HUES64 (cell line): ENCODE measurements around the gene TNFRSF8.
"Not testable (repeated sequence)": the region's sequence is repeated elsewhere in the genome, so short reads cannot be mapped to it uniquely, and the experiment has no call there.

ENCODE experiments used
- H3K27ac ChIP-seq: 2 replicates; pipeline ENCODE4 v1.7.0; 2013; ENCODE audit warnings: low read depth, low read length, inconsistent platforms
- H3K27me3 ChIP-seq: 2 replicates; pipeline ENCODE4 v1.6.1; 2013; ENCODE audit warnings: mild to moderate bottlenecking, low read length; ENCODE audit not compliant: insufficient read depth
- H3K36me3 ChIP-seq: 2 replicates; pipeline ENCODE4 v1.6.1; 2013; ENCODE audit warnings: mild to moderate bottlenecking, low read length; ENCODE audit not compliant: insufficient read depth
- H3K4me1 ChIP-seq: 2 replicates; pipeline ENCODE4 v1.6.1; 2013; ENCODE audit warnings: mild to moderate bottlenecking, low read length, moderate library complexity; ENCODE audit not compliant: insufficient read depth
- H3K4me3 ChIP-seq: 2 replicates; pipeline ENCODE4 v1.5.1; 2013; ENCODE audit warnings: mild to moderate bottlenecking, low read length, moderate library complexity
- H3K9ac ChIP-seq: 2 replicates; pipeline ENCODE4 v1.6.1; 2013; ENCODE audit warnings: mild to moderate bottlenecking, low read depth, low read length
- H3K9me3 ChIP-seq: 2 replicates; pipeline ENCODE4 v1.6.1; 2013; ENCODE audit warnings: low read depth, low read length; ENCODE audit not compliant: insufficient read depth
- WGBS: fragments of 150-250, 120-280 bp; methylation state at CpG from one replicate; pipeline ENCODE4 v1.1.7; 2013; ENCODE audit warnings: missing lambda C conversion rate; 5-methylcytosine and 5-hydroxymethylcytosine counted together

The TNFRSF8 gene

DNA sequence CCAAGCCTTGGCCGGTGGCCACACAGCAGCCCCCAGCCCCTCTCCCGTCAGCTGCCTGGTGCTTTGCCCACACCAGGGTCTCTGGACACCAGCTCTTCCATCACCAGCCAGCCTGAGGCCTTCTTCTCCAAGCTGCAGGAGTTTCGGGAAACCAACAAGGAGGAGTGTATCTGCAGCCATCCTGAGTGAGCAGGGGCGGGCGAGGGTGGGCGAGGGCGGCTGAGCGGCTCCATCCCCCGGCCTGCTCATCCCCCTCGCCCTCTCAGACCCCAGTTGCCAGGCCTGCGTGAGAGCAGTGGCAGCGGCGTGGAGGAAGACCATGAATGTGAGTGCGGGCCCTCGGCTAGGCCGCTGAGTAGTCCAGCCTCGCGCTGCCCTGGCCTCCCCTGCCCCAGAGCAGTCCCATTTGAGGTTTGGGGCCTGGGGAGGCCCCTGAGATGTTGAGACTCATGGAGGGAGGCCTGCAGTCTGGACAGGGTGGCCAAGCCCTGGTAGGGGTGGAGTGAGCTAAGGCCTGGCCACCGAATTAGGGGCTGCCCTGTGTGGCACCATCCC is 34.1 kb upstream of the TNFRSF8 start:
- H3K36me3 ChIP-seq: peaks cover 81% of the 10 kb centered on the region
- H3K27ac ChIP-seq: no peak overlapping the region
- H3K4me1 ChIP-seq: no peaks in the 10 kb centered on the region
- H3K9ac ChIP-seq: no peak overlapping the region
- H3K4me3 ChIP-seq: no peak overlapping the region
- WGBS: 94% methylated on average over 19 of the region's 19 CpGs
- H3K9me3 ChIP-seq: no peaks in the 10 kb centered on the region
- H3K27me3 ChIP-seq: no peaks in the 10 kb centered on the region

DNA sequence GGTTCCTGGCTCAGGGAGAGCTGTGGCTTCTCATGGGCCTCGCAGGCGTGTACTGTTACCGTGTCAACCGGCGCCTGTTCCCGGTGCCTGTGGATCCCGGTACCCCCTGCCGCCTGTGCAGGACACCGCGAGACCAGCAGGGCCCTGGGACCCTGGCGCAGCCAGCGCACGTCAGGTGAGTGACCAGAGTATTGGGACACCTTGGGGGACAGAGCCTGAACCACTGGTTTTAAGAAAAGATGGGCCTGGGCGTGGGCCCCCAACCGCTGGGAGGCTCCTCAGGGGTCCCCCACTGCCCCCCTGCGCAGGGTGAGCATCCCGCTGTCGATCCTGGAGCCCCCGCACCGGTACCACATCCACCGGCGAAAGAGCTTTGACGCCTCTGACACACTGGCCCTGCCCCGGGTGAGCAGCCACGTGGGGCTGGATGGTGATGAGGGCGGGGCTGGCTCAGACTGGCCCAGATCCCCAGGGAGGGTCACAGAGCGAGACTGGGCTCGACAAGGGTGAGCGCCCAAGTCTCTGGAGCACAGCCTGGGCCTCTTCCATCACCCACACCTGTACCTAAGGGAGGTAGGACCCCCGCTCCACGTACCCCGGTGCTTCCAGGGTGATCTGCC is 33.3 kb upstream of the TNFRSF8 start:
- no peak overlapping the region for H3K27ac ChIP-seq
- no peak overlapping the region for H3K4me3 ChIP-seq
- H3K4me1 ChIP-seq: no peaks in the 10 kb centered on the region
- H3K36me3 ChIP-seq: peaks cover 75% of the 10 kb centered on the region
- no peak overlapping the region for H3K9ac ChIP-seq
- no peaks in the 10 kb centered on the region for H3K9me3 ChIP-seq
- WGBS: 94% methylated on average over 32 of the region's 32 CpGs
- H3K27me3 ChIP-seq: no peaks in the 10 kb centered on the region

DNA sequence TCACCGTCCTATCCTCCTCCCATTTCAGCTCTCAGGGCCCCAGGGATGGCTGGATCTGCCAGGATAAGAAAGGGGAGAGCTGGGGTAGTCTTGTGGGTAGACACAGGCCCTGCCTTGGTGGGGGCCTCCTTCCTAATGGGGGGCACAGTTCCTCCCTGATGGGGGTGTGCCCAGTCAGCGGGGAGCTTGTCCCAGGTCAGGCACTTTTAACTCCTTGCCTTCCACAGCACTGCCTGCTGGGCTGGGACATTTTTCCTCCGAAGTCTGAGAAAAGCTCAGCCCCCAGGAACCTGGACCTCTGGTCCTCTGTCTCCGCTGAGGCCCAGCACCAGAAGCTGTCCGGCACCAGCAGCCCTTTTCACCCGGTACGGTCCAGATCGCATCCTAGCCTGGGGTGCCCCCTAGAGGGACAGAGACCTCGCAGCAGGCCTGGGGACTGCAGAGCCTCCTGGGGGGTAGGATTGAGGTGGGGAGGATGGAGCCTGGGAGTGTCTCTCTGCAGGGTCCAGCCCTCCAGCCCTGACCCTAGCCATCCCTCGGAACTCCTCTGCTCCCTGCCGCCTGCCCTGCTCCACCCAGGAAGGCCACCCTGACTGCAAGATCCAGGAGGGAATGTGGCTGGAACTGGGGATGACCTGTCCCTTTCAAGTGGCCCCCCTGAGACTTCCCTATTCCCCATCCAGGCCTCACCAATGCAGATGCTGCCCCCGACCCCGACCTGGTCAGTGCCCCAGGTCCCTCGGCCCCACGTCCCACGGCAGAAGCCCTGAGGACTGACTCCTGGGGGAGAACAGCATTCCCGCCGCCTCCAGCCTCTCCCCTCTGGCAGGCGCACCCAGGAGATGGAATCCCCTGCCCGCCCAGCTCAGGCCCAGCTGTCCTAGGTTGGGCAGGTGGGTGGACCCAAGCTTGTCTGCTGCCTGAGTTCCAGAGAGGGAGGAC is 31.8 kb upstream of the TNFRSF8 start:
- H3K36me3 ChIP-seq: peaks cover 62% of the 10 kb centered on the region
- H3K4me3 ChIP-seq: no peak overlapping the region
- no peaks in the 10 kb centered on the region for H3K27me3 ChIP-seq
- no peak overlapping the region for H3K27ac ChIP-seq
- H3K9ac ChIP-seq: no peak overlapping the region
- H3K9me3 ChIP-seq: no peaks in the 10 kb centered on the region
- H3K4me1 ChIP-seq: no peaks in the 10 kb centered on the region
- WGBS: 87% methylated on average over 20 of the region's 20 CpGs

DNA sequence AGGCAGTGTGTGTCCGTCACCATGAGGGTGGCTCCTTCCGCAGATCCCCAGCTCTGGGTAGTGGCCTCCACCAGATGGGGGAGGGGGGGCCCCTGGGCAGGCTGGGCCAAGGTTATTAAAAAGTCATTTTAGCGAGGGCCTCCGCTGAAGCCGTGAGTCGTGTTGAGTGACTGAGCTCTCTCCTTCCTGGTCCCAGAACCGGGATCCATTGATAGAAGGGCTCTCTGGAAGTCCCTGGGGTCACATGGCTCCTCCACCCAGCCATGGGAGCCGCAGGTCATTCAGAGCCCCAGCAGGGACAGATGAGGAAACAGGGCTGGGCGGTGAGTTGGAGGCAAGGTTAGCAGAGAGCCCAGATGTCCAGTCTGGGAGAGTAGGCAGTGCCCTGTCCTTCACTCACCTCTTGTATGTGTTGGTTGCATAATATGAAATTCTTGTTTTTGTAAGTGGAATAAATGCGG is 30.9 kb upstream of the TNFRSF8 start:
- no peaks in the 10 kb centered on the region for H3K27me3 ChIP-seq
- no peak overlapping the region for H3K27ac ChIP-seq
- 95% methylated on average over 10 of the region's 10 CpGs for WGBS
- no peak overlapping the region for H3K9ac ChIP-seq
- H3K9me3 ChIP-seq: no peaks in the 10 kb centered on the region
- H3K36me3 ChIP-seq: peaks cover 53% of the 10 kb centered on the region
- H3K4me3 ChIP-seq: no peak overlapping the region
- H3K4me1 ChIP-seq: no peaks in the 10 kb centered on the region

DNA sequence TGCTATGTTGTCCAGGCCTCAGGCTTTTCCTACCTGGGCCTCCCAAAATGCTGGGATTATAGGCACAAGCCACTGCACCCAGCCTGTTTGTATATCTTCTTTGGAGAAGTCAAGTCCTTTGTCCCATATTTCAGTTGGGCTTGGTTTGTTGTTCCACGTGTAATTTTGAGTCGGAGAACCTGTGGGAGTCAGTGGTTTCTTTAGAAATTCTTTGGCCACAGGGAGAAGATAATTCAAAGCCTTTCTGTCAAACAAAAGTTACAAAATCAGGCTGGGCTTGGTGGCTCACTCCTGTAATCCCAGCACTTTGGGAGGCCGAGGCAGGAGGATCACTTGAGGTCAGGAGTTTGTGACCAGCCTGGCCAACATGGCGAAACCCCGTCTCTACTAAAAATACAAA is 29.7 kb upstream of the TNFRSF8 start:
- not testable (repeated sequence) for H3K4me1 ChIP-seq, H3K27me3 ChIP-seq, H3K9me3 ChIP-seq, H3K4me3 ChIP-seq, H3K27ac ChIP-seq, H3K9ac ChIP-seq
- H3K36me3 ChIP-seq: peaks cover 41% of the 10 kb centered on the region
- WGBS: 97% methylated on average over 5 of the region's 5 CpGs

DNA sequence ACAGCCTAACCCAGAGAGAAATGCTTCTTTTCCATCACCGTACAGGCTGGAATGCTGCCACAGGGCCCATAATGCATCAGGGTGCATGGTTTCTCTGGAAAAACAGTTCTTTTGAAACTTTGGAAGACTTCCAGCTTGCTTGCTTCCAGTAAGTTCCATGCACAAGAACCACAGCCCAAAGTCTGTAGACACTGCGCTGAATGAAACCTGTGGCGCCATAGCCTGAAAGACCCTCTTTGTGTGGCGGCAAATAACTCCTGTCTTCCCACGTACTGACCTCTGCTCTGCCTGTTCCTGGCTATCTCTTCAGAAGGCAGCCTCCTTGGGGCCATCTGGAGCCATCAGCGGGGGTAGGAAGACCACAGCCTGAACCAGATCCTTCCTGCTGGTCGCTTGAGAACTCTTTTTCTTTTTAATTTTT is 28.7 kb upstream of the TNFRSF8 start:
- H3K9ac ChIP-seq: no peak overlapping the region
- H3K36me3 ChIP-seq: peaks cover 32% of the 10 kb centered on the region
- no peak overlapping the region for H3K27ac ChIP-seq
- H3K9me3 ChIP-seq: no peaks in the 10 kb centered on the region
- WGBS: 94% methylated on average over 7 of the region's 7 CpGs
- H3K27me3 ChIP-seq: no peaks in the 10 kb centered on the region
- H3K4me3 ChIP-seq: no peak overlapping the region
- H3K4me1 ChIP-seq: no peaks in the 10 kb centered on the region

DNA sequence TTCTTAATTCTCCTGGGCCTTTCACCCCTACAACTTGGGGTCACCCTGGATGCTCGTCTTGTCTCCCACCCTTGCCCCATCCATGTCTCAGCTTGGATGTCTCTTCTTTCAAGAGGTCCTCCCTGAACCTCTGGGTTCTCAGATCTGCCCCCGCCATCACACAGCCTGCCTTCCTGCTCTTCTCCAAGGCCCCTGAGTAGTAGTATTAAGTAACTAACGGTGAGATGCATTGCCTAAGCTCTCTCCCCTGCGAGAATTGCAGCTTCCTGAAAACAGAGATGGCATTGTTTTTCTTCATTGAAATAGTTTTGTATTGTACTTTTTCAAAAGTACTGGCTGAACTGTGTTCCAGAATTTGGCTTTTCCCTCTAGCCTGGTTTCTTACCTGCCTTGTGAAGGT is 27.8 kb upstream of the TNFRSF8 start:
- H3K4me1 ChIP-seq: no peaks in the 10 kb centered on the region
- no peak overlapping the region for H3K9ac ChIP-seq
- no peak overlapping the region for H3K27ac ChIP-seq
- no peak overlapping the region for H3K4me3 ChIP-seq
- WGBS: 91% methylated on average over 4 of the region's 4 CpGs
- H3K9me3 ChIP-seq: no peaks in the 10 kb centered on the region
- peaks cover 23% of the 10 kb centered on the region for H3K36me3 ChIP-seq
- no peaks in the 10 kb centered on the region for H3K27me3 ChIP-seq

DNA sequence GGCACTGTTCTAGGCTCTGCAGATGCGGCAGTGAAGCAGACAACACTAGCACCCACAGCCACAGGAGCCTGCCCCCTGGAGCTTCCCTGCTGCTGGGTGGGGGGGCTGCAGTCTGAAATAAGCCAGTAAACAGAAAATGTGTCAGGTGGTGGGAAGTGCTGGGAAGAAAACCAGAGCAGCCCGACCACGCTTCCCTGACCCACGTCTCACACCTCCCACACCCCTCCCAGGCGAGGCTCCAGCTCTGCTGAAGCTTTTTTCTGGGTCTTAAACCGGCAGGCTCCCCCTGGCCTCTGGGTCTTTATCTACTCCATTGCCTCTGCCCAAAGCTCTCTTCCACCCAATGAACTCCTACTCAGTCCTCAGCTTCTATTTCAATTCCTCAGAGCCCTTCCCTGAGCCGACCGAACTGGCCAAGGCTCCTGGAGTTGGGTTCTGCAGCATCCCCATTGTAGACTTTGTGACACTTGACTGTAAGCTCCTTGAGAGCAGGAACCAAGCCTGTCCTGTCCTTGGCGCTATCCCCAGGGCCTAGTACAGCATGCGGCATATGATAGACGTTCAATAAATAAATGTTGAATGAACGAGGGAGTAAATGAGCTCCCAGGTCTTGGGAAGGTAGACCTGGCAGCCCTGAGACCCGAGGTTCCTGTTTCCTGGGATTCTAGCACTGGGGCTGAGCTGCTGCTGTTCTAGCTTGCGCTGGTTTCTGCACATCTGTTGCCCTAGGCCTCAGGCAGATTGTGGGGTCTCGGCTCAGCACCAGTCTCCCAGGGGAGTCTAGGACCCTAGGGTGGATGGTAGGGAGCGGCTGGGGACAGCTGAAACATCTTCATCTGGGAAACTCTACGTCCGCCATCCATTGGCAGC is 25.4 kb upstream of the TNFRSF8 start:
- Histone ChIP-seq H3K9me3 (no peaks in the 10 kb centered on the region), H3K27ac (no peak overlapping the region), H3K4me3 (no peak overlapping the region), H3K36me3 (no peaks in the 10 kb centered on the region), H3K27me3 (no peaks in the 10 kb centered on the region), H3K4me1 (no peaks in the 10 kb centered on the region), H3K9ac (no peak overlapping the region)
- 92% methylated on average over 16 of the region's 18 CpGs for WGBS

DNA sequence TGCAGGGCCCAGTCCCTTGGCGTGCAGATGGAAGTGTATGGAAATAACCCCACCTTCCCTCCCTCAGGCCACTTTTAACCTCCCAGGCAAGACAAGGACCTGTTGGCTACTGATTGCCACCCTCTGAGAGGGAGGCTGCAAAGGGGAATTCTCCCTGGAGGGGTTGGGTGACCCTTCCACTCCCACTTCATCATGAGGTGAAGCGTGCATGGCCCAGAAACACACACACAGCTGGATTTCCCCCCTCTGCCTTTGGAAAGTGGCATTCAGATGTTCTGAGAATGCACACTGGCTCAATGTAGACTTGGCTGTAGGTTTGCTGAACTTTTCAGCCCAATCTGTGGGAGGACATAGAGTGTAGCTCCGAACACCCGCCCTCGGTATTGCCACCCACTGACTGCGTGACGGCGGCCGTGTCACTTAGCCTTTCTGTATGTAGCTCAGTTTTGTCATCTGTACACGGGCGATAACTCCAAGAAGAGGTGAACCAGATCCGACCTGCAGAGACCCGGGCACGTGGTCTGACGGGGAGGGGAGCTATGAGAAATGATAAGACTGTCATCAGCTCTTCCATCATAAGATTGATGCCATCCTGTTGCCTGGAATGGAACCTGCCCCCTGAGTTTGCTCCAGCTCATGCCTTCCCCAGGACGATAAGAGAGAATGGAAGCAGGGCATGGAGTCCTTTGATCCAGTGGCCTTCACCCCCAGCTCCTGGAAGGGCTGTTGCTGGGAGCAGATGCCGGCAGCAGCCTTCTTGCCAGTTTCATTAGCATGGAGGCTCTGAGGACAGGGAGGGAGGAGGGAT is 24.5 kb upstream of the TNFRSF8 start:
- H3K27me3 ChIP-seq: no peaks in the 10 kb centered on the region
- no peak overlapping the region for H3K9ac ChIP-seq
- no peaks in the 10 kb centered on the region for H3K9me3 ChIP-seq
- 87% methylated on average over 16 of the region's 17 CpGs for WGBS
- H3K4me1 ChIP-seq: no peaks in the 10 kb centered on the region
- H3K36me3 ChIP-seq: no peaks in the 10 kb centered on the region
- no peak overlapping the region for H3K4me3 ChIP-seq
- no peak overlapping the region for H3K27ac ChIP-seq

DNA sequence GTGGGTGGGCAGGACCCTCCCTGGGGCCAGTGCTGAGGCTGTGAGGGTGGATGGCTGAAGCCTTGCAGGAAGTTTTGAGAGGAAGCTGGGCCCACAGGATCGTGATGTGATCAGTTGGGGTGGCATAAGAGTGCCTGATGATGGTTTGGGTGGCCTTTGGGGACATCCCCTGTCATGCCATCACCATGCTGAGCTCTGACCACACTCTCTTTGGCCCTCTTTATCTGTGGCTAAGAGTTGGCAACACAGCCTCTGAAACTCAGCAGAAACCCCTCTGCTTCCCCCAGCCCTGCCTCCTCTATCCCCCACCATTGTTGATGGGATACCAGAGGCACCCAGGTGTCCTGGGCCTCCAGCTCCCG is 24.0 kb upstream of the TNFRSF8 start:
- H3K27ac ChIP-seq: no peak overlapping the region
- H3K4me1 ChIP-seq: no peaks in the 10 kb centered on the region
- H3K9ac ChIP-seq: no peak overlapping the region
- H3K4me3 ChIP-seq: no peak overlapping the region
- 76% methylated on average over 2 of the region's 2 CpGs for WGBS
- H3K27me3 ChIP-seq: no peaks in the 10 kb centered on the region
- H3K9me3 ChIP-seq: no peaks in the 10 kb centered on the region
- no peaks in the 10 kb centered on the region for H3K36me3 ChIP-seq
